ENCODE data around the gene RBP7. TPM values are rescaled to one million over a fixed set of nuclear protein-coding genes. Genes with fewer than 3 reads are reported as not detected.

The RBP7 gene
- total RNA-seq, 1 experiment from 2014 or later = 11.7 TPM

- no TSS peak for BruUV-seq (replicated peaks)
- Mint-ChIP-seq H3K4me3 (ENCODE audit: unreplicated experiment) (no peak overlapping the region), H3K9me3 (ENCODE audit: unreplicated experiment) (no peaks in the 10 kb centered on the region), H3K4me1 (ENCODE audit: low read depth, unreplicated experiment) (peaks cover 7% of the 10 kb centered on the region), H3K36me3 (ENCODE audit: insufficient read depth, unreplicated experiment) (no peaks in the 10 kb centered on the region), H3K27me3 (ENCODE audit: insufficient read depth, unreplicated experiment) (no peaks in the 10 kb centered on the region), H3K27ac (ENCODE audit: unreplicated experiment) (no peak overlapping the region)
- Histone ChIP-seq H3K27me3 (replicated peaks; ENCODE audit: control insufficient read depth, insufficient read depth, low read length) (no peaks in the 10 kb centered on the region), H3K9me3 (no peaks in the 10 kb centered on the region), H3K4me3 (ENCODE audit: low read depth, low read length) (no peak overlapping the region), H3K4me1 (peaks cover 4% of the 10 kb centered on the region; the same call in 1 of the 2 replicates), H3K36me3 (ENCODE audit: control insufficient read depth, insufficient read depth, low read length) (no peaks in the 10 kb centered on the region)
- CTCF ChIA-PET = no interaction called here
- intact Hi-C loops (cut with micrococcal nuclease; ENCODE audit: unreplicated experiment) = no loop called here
- no peak for TF ChIP-seq CTCF (IDR thresholded peaks at IDR 0.05; ENCODE audit: insufficient read depth in 1 of 2, low read depth in 1 of 2, low read length in 1 of 2, severe bottlenecking in 1 of 2, unreplicated experiment in 1 of 2)
- POLR2A ChIA-PET = no interaction called here
- no peak for DNase-seq
These were observed 57.4 kb downstream of the RBP7 start for GRCh38 chr1:10054465-10054864.

GRCh38 chr1:10056599-10056987 is 59.6 kb downstream of the RBP7 start:
- Histone ChIP-seq H3K4me3 (ENCODE audit: low read depth, low read length) (no peak overlapping the region), H3K4me1 (peaks cover 4% of the 10 kb centered on the region; the same call in 1 of the 2 replicates), H3K9me3 (no peaks in the 10 kb centered on the region), H3K27me3 (replicated peaks; ENCODE audit: control insufficient read depth, insufficient read depth, low read length) (no peaks in the 10 kb centered on the region), H3K36me3 (ENCODE audit: control insufficient read depth, insufficient read depth, low read length) (no peaks in the 10 kb centered on the region)
- Mint-ChIP-seq H3K9me3 (ENCODE audit: unreplicated experiment) (no peaks in the 10 kb centered on the region), H3K4me3 (ENCODE audit: unreplicated experiment) (no peak overlapping the region), H3K27me3 (ENCODE audit: insufficient read depth, unreplicated experiment) (no peaks in the 10 kb centered on the region), H3K27ac (ENCODE audit: unreplicated experiment) (no peak overlapping the region), H3K36me3 (ENCODE audit: insufficient read depth, unreplicated experiment) (no peaks in the 10 kb centered on the region), H3K4me1 (ENCODE audit: low read depth, unreplicated experiment) (peaks cover 7% of the 10 kb centered on the region)
- intact Hi-C loops (cut with micrococcal nuclease; ENCODE audit: unreplicated experiment) = no loop called here
- POLR2A ChIA-PET = no interaction called here
- CTCF ChIA-PET = no interaction called here
- no peak for DNase-seq
- no peak for TF ChIP-seq CTCF (IDR thresholded peaks at IDR 0.05; ENCODE audit: insufficient read depth in 1 of 2, low read depth in 1 of 2, low read length in 1 of 2, severe bottlenecking in 1 of 2, unreplicated experiment in 1 of 2)
- BruUV-seq (replicated peaks) = no TSS peak

- H3K4me1 Mint-ChIP-seq (ENCODE audit: low read depth, unreplicated experiment) = peaks cover 7% of the 10 kb centered on the region
- Histone ChIP-seq H3K9me3 (no peaks in the 10 kb centered on the region), H3K36me3 (ENCODE audit: control insufficient read depth, insufficient read depth, low read length) (no peaks in the 10 kb centered on the region), H3K4me1 (peaks cover 4% of the 10 kb centered on the region; the same call in 1 of the 2 replicates), H3K27me3 (replicated peaks; ENCODE audit: control insufficient read depth, insufficient read depth, low read length) (no peaks in the 10 kb centered on the region), H3K4me3 (ENCODE audit: low read depth, low read length) (no peak overlapping the region)
- no peaks in the 10 kb centered on the region for H3K27me3 Mint-ChIP-seq (ENCODE audit: insufficient read depth, unreplicated experiment)
- intact Hi-C loops (cut with micrococcal nuclease; ENCODE audit: unreplicated experiment) = no loop called here
- TF ChIP-seq CTCF (IDR thresholded peaks at IDR 0.05; ENCODE audit: insufficient read depth in 1 of 2, low read depth in 1 of 2, low read length in 1 of 2, severe bottlenecking in 1 of 2, unreplicated experiment in 1 of 2) = no peak
- no peak for DNase-seq
- ChIA-PET POLR2A (no interaction called here), CTCF (interaction anchor here (0.7 kb wide), 1 partner anchor 19 kb away, joined by 4 read pairs; no protein-coding TSS in a partner anchor)
- no peaks in the 10 kb centered on the region for H3K9me3 Mint-ChIP-seq (ENCODE audit: unreplicated experiment)
- BruUV-seq (replicated peaks) = no TSS peak
- no peak overlapping the region for H3K27ac Mint-ChIP-seq (ENCODE audit: unreplicated experiment)
- H3K36me3 Mint-ChIP-seq (ENCODE audit: insufficient read depth, unreplicated experiment) = no peaks in the 10 kb centered on the region
- no peak overlapping the region for H3K4me3 Mint-ChIP-seq (ENCODE audit: unreplicated experiment)
These were observed 60.3 kb downstream of the RBP7 start for GRCh38 chr1:10057343-10057742.

Data from Caco-2 (cell line).